ENCODE results near the gene DOC2A.

DOC2A gene

GRCh38 chr16:29973384-29974246 is 37.2 kb downstream of the DOC2A start, which contains the start of gene TAOK2:
Gene TAOK2 (plus strand): TSS chr16:29973868. CDS start chr16:29977773, 3,905 bp downstream.
- peak within 1 kb of the TSS; percentile 77 for H3K4me3 ChIP-seq (ENCODE audit: low read depth, low read length)
- no peak for TF ChIP-seq CTCF (IDR thresholded peaks at IDR 0.05; ENCODE audit: borderline replicate concordance, insufficient read depth, low read depth, low read length)

GRCh38 chr16:29972992-29973383 is 37.8 kb downstream of the DOC2A start:
- H3K4me3 ChIP-seq (ENCODE audit: low read depth, low read length) = no peak overlapping the region
- no peak for TF ChIP-seq CTCF (IDR thresholded peaks at IDR 0.05; ENCODE audit: borderline replicate concordance, insufficient read depth, low read depth, low read length)

- TF ChIP-seq CTCF (IDR thresholded peaks at IDR 0.05; ENCODE audit: borderline replicate concordance, insufficient read depth, low read depth, low read length) = no peak
These were observed 38.3 kb downstream of the DOC2A start for GRCh38 chr16:29972500-29972899.

GRCh38 chr16:29971304-29971703 is 39.5 kb downstream of the DOC2A start:
- no peak for TF ChIP-seq CTCF (IDR thresholded peaks at IDR 0.05; ENCODE audit: borderline replicate concordance, insufficient read depth, low read depth, low read length)
- no peak overlapping the region for H3K4me3 ChIP-seq (ENCODE audit: low read depth, low read length)

More at GRCh38 chr16:29972500-29972899, 38.3 kb downstream of the DOC2A start:
- H3K4me3 ChIP-seq (ENCODE audit: low read depth, low read length) = no peak overlapping the region

- no peak overlapping the region for H3K4me3 ChIP-seq (ENCODE audit: low read depth, low read length)
- TF ChIP-seq CTCF (IDR thresholded peaks at IDR 0.05; ENCODE audit: borderline replicate concordance, insufficient read depth, low read depth, low read length) = no peak
These were observed 42.6 kb downstream of the DOC2A start for GRCh38 chr16:29968205-29968604.

GRCh38 chr16:29963021-29963743 is 47.6 kb downstream of the DOC2A start:
- H3K4me3 ChIP-seq (ENCODE audit: low read depth, low read length) = no peak overlapping the region
- no peak for TF ChIP-seq CTCF (IDR thresholded peaks at IDR 0.05; ENCODE audit: borderline replicate concordance, insufficient read depth, low read depth, low read length)

Measured in GM12875 (cell line).